Liver (tissue), 3 donors: ENCODE data around the gene USP51.
A peak's percentile ranks its signal among the peaks of the same experiment; 100 is the strongest.

Experiments used
- CTCF ChIP-seq: fragments of 150-350 bp; IDR thresholded peaks from 2 replicates; pipeline ENCODE4 v1.5.1; 2017; ENCODE audit warnings: improper control_type of control experiment, low read depth, low read length; ENCODE audit not compliant: missing input control
- GABPA ChIP-seq, 2 donors: IDR thresholded peaks in 1 of 2; conservative IDR thresholded peaks in 1 of 2; 2 replicates each; pipeline ENCODE4 v1.6.1; 2016; ENCODE audit warnings: antibody characterized with exemption in 2 of 2, mild to moderate bottlenecking in 1 of 2, moderate library complexity in 1 of 2
- MAX ChIP-seq: IDR thresholded peaks from 2 replicates; pipeline ENCODE4 v1.6.1; 2016; ENCODE audit warnings: antibody characterized with exemption
- RAD21 ChIP-seq, 2 donors: IDR thresholded peaks; 2 replicates each; pipeline ENCODE4 v1.6.1; 2016; ENCODE audit warnings: antibody characterized with exemption in 2 of 2, mild to moderate bottlenecking in 2 of 2
- donor health status: healthy.
- donor health status: healthy.

- no peak for TF ChIP-seq MAX
- TF ChIP-seq RAD21 (IDR thresholded peaks at IDR 0.05), result peak; percentile 65 to 67
- no peak for TF ChIP-seq CTCF
- TF ChIP-seq GABPA (IDR thresholded peaks at IDR 0.05 in 1 of 2, conservative IDR thresholded peaks at IDR 0.05 in 1 of 2), result no peak
Observed at GRCh38 chrX:55450259-55450658, 39.4 kb downstream of the USP51 start.
